Renal cortex interstitium (tissue), 15 donors: ENCODE results near the gene IL18. TPM values are rescaled to one million over a fixed set of nuclear protein-coding genes. Genes with fewer than 3 reads are reported as not detected.
A peak's percentile ranks its signal among the peaks of the same experiment; 100 is the strongest.
"Not testable (repeated sequence)": the region's sequence is repeated elsewhere in the genome, so short reads cannot be mapped to it uniquely, and the experiment has no call there.

Source experiments
- DNase-seq, 11 donors: peaks; one replicate each; pipeline ENCODE4 v3.0.0-alpha.2; 2013; ENCODE audit warnings: low read depth in 9 of 11, low spot score in 4 of 11; ENCODE audit errors: extremely low read depth in 1 of 11
- long read RNA-seq, 16 experiments: transcript quantifications; one replicate each; lab custom pipeline, GENCODE V29; 2026
- polyA plus RNA-seq, 3 donors: library from polyadenylated mRNA; unstranded; fragments of 120-200 nt; gene quantifications; one replicate each; pipeline ENCODE4 v1.2.1, GENCODE V29; 2013; ENCODE audit not compliant: insufficient read length in 3 of 3

The IL18 gene
- 10 to 100 TPM in 1 of 3 donors, 1 to 10 TPM in 2; 5.3 to 12.5 (median 8.3) TPM for polyA plus RNA-seq
- long read RNA-seq, donor 1, partial matches to known transcripts = 0 of 1 reads
- long read RNA-seq, donor 1, other reads (novel, unspliced or antisense) = 0 of 1 reads
- long read RNA-seq, donor 2, partial matches to known transcripts = 0 of 1 reads
- long read RNA-seq, donor 2, other reads (novel, unspliced or antisense) = 0 of 1 reads
- long read RNA-seq, donor 3, partial matches to known transcripts = 0 of 1 reads
- long read RNA-seq, donor 3, other reads (novel, unspliced or antisense) = 0 of 1 reads
- long read RNA-seq, donor 4, partial matches to known transcripts = 0 of 3 reads
- long read RNA-seq, donor 4, other reads (novel, unspliced or antisense) = 0 of 3 reads
- long read RNA-seq, donor 5 = 0 reads
- long read RNA-seq, donor 6 = 0 reads
- long read RNA-seq, donor 7, partial matches to known transcripts = 0 of 2 reads
- long read RNA-seq, donor 7, other reads (novel, unspliced or antisense) = 0 of 2 reads
- long read RNA-seq, donor 8, transcript IL18-206 (3 exons, 880 nt) = major isoform, 5 of 168 reads
- long read RNA-seq, donor 8, partial matches to known transcripts = 147 of 168 reads
- long read RNA-seq, donor 8, other reads (novel, unspliced or antisense) = 15 of 168 reads
- long read RNA-seq, donor 9, partial matches to known transcripts = 0 of 1 reads
- long read RNA-seq, donor 9, other reads (novel, unspliced or antisense) = 0 of 1 reads
- long read RNA-seq, donor 10, partial matches to known transcripts = 0 of 1 reads
- long read RNA-seq, donor 10, other reads (novel, unspliced or antisense) = 0 of 1 reads
- long read RNA-seq, donor 11, partial matches to known transcripts = 0 of 1 reads
- long read RNA-seq, donor 11, other reads (novel, unspliced or antisense) = 0 of 1 reads
- long read RNA-seq, donor 12, partial matches to known transcripts = 0 of 3 reads
- long read RNA-seq, donor 12, other reads (novel, unspliced or antisense) = 0 of 3 reads
- long read RNA-seq, donor 13 = 0 reads
- long read RNA-seq, donor 14, partial matches to known transcripts = 0 of 1 reads
- long read RNA-seq, donor 14, other reads (novel, unspliced or antisense) = 0 of 1 reads
- long read RNA-seq, donor 15 = 0 reads
- long read RNA-seq, donor 16, partial matches to known transcripts = 0 of 14 reads
- long read RNA-seq, donor 16, other reads (novel, unspliced or antisense) = 5 of 14 reads

GRCh38 chr11:112163875-112164685 is at the start of gene IL18:
IL18 (minus strand) TSS chr11:112164094; CDS start chr11:112155053, 9,041 bp downstream.
- peak in 1 of 11 donors; percentile 1 for DNase-seq

- DNase-seq = no peak
Observed at GRCh38 chr11:112212710-112213109, 48.8 kb upstream of the IL18 start.

GRCh38 chr11:112212290-112212689 is 48.4 kb upstream of the IL18 start:
- DNase-seq = no peak

- DNase-seq = no peak
Observed at GRCh38 chr11:112211536-112211935, 47.6 kb upstream of the IL18 start.

- DNase-seq = no peak
Observed at GRCh38 chr11:112210890-112211289, 47.0 kb upstream of the IL18 start.

- no peak for DNase-seq
Observed at GRCh38 chr11:112206071-112206470, 42.2 kb upstream of the IL18 start.

GRCh38 chr11:112200252-112200651 is 36.4 kb upstream of the IL18 start:
- DNase-seq = no peak

GRCh38 chr11:112199101-112199500 is 35.2 kb upstream of the IL18 start:
- DNase-seq = not testable (repeated sequence)

GRCh38 chr11:112196519-112197087 is 32.7 kb upstream of the IL18 start:
- no peak for DNase-seq

- DNase-seq = no peak
Observed at GRCh38 chr11:112195951-112196351, 32.1 kb upstream of the IL18 start.

- DNase-seq = not testable (repeated sequence)
Observed at GRCh38 chr11:112195113-112195512, 31.2 kb upstream of the IL18 start.

- no peak for DNase-seq
Observed at GRCh38 chr11:112186304-112186703, 22.4 kb upstream of the IL18 start.

GRCh38 chr11:112185883-112186282 is 22.0 kb upstream of the IL18 start:
- no peak for DNase-seq

- no peak for DNase-seq
Observed at GRCh38 chr11:112182867-112183266, 19.0 kb upstream of the IL18 start.

- DNase-seq = no peak
Observed at GRCh38 chr11:112179601-112180000, 15.7 kb upstream of the IL18 start.

GRCh38 chr11:112178936-112179335 is 15.0 kb upstream of the IL18 start:
- DNase-seq = no peak

- DNase-seq = no peak
Observed at GRCh38 chr11:112178428-112178827, 14.5 kb upstream of the IL18 start.

- no peak for DNase-seq
Observed at GRCh38 chr11:112177589-112177988, 13.7 kb upstream of the IL18 start.
